HepG2 (cell line): Measurements from ENCODE around the gene UBC.

ENCODE experiments used
- CTCF ChIP-seq: sonication (generic); formaldehyde crosslinking; IDR thresholded peaks from 2 replicates; pipeline ENCODE4 v1.5.0; 2020; ENCODE audit warnings: mild to moderate bottlenecking, missing genetic modification reagents, moderate library complexity
- MLX ChIP-seq: IDR thresholded peaks from 2 replicates; pipeline ENCODE4 v1.6.1; 2016
- MTA3 ChIP-seq: sonication (generic); formaldehyde crosslinking; IDR thresholded peaks from 2 replicates; pipeline ENCODE4 v1.4.0; 2020; ENCODE audit warnings: missing genetic modification reagents
- POLR2AphosphoS5 ChIP-seq: IDR thresholded peaks from 2 replicates; pipeline ENCODE4 v1.6.1; 2012; ENCODE audit warnings: low read depth, low read length
- ZBTB7A ChIP-seq: sonication (generic); formaldehyde crosslinking; IDR thresholded peaks from 2 replicates; pipeline ENCODE4 v1.8.0; 2022; ENCODE audit warnings: mild to moderate bottlenecking, missing genetic modification reagents
- ZNF281 ChIP-seq: sonication (generic); formaldehyde crosslinking; IDR thresholded peaks from 2 replicates; pipeline ENCODE4 v1.4.0; 2020; ENCODE audit warnings: missing genetic modification reagents, borderline replicate concordance
- TF ChIP-seq, protein P1 (sequence below): sonication (generic); formaldehyde crosslinking; IDR thresholded peaks from 2 replicates; pipeline ENCODE4 v1.8.1; 2023; ENCODE audit warnings: missing genetic modification reagents, inconsistent platforms, borderline replicate concordance

DNA sequence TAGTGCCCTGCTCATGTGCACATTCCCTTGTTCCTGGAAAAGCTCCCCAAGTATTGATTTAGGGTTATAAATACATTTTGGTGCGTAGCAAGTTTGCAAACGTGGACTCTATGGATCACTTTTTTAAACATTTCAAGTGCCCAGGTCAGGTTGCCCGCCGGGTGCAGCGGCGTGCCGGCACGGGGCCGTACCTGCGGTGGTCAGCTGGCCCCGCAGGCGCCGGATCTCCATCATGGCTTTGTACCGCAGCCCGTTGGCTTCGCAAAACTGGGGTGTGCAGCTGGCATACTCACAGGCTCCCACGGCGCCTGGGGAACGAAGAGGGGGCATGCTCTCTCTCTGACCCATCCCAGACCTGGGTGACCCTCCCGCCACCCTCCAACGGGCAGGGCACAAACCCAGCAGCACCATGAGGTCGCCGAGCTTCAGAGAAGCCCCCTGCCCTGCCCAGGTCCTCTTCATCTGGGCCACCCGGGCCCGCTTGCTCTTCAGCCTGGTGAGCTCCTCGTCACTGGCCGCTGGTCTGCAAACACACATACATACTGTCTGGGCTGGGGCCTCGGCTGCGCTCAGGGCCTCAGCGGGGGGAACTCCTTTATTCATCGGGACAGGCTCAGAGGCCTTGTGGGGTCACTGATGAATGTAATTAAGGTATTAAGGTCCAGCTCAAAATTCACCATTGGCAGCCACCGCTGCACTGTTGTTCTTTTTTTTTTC, 39.4 kb upstream of the UBC start:
- no peak for TF ChIP-seq MLX (CRISPR knock-in tag)
- TF ChIP-seq POLR2AphosphoS5: no peak
- TF ChIP-seq CTCF (CRISPR knock-in tag): no peak
- no peak for TF ChIP-seq MTA3 (CRISPR knock-in tag)
- TF ChIP-seq ZBTB7A: no peak
- TF ChIP-seq ZNF281 (CRISPR knock-in tag): no peak
- TF ChIP-seq, protein P1, sequence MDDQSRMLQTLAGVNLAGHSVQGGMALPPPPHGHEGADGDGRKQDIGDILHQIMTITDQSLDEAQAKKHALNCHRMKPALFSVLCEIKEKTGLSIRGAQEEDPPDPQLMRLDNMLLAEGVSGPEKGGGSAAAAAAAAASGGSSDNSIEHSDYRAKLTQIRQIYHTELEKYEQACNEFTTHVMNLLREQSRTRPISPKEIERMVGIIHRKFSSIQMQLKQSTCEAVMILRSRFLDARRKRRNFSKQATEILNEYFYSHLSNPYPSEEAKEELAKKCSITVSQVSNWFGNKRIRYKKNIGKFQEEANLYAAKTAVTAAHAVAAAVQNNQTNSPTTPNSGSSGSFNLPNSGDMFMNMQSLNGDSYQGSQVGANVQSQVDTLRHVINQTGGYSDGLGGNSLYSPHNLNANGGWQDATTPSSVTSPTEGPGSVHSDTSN (CRISPR knock-in tag): no peak
